Measurements from ENCODE around the gene UBXN11.

UBXN11 gene

GRCh38 chr1:26338670-26339069 lies 32.2 kb upstream of the UBXN11 start:
- H3K27me3 ChIP-seq (ENCODE audit: insufficient read depth, low read length, poor library complexity) = peaks cover 37% of the 10 kb centered on the region
- no peak for DNase-seq
- H3K9ac ChIP-seq (ENCODE audit: low read depth, low read length) = no peak overlapping the region
- no peak overlapping the region for H3K27ac ChIP-seq (ENCODE audit: low read length)
- H3K9me3 ChIP-seq (ENCODE audit: insufficient read depth, low read length, severe bottlenecking) = no peaks in the 10 kb centered on the region
- H3K4me2 ChIP-seq (ENCODE audit: insufficient read depth, low read length) = no peak overlapping the region
- no peaks in the 10 kb centered on the region for H3K36me3 ChIP-seq (ENCODE audit: insufficient read depth, low read length)
- no peak overlapping the region for H2AFZ ChIP-seq (ENCODE audit: low read depth, low read length)
- H4K20me1 ChIP-seq (ENCODE audit: insufficient read depth, low read length) = no peaks in the 10 kb centered on the region
- no peaks in the 10 kb centered on the region for H3K79me2 ChIP-seq (ENCODE audit: insufficient read depth, low read length)
- no peak for ATAC-seq (ENCODE audit: insufficient read depth, low read depth)
- H3K4me1 ChIP-seq (ENCODE audit: insufficient read depth, low read length) = peaks cover 3% of the 10 kb centered on the region; the same call in 1 of the 2 replicates
- H3K4me3 ChIP-seq (ENCODE audit: low read depth in 1 of 2, low read length in 2 of 2) = no peak overlapping the region
- TF ChIP-seq CTCF (IDR thresholded peaks at IDR 0.05; ENCODE audit: borderline replicate concordance, extremely low read depth, low read length, poor library complexity, severe bottlenecking) (no peak), EZH2 (IDR thresholded peaks at IDR 0.05; ENCODE audit: borderline replicate concordance, low read depth, low read length, severe bottlenecking) (no peak)

GRCh38 chr1:26337625-26338024 lies 31.2 kb upstream of the UBXN11 start:
- TF ChIP-seq EZH2 (IDR thresholded peaks at IDR 0.05; ENCODE audit: borderline replicate concordance, low read depth, low read length, severe bottlenecking) (no peak), CTCF (IDR thresholded peaks at IDR 0.05; ENCODE audit: borderline replicate concordance, extremely low read depth, low read length, poor library complexity, severe bottlenecking) (no peak)
- H3K27me3 ChIP-seq (ENCODE audit: insufficient read depth, low read length, poor library complexity) = peaks cover 37% of the 10 kb centered on the region
- ATAC-seq (ENCODE audit: insufficient read depth, low read depth) (no peak), DNase-seq (no peak)
- H2AFZ ChIP-seq (ENCODE audit: low read depth, low read length) = no peak overlapping the region
- H3K79me2 ChIP-seq (ENCODE audit: insufficient read depth, low read length) = no peaks in the 10 kb centered on the region
- no peak overlapping the region for H3K4me2 ChIP-seq (ENCODE audit: insufficient read depth, low read length)
- H3K36me3 ChIP-seq (ENCODE audit: insufficient read depth, low read length) = no peaks in the 10 kb centered on the region
- no peak overlapping the region for H3K9ac ChIP-seq (ENCODE audit: low read depth, low read length)
- no peak overlapping the region for H3K27ac ChIP-seq (ENCODE audit: low read length)
- peaks cover 3% of the 10 kb centered on the region; the same call in 1 of the 2 replicates for H3K4me1 ChIP-seq (ENCODE audit: insufficient read depth, low read length)
- no peaks in the 10 kb centered on the region for H4K20me1 ChIP-seq (ENCODE audit: insufficient read depth, low read length)
- H3K4me3 ChIP-seq (ENCODE audit: low read depth in 1 of 2, low read length in 2 of 2) = no peak overlapping the region
- no peaks in the 10 kb centered on the region for H3K9me3 ChIP-seq (ENCODE audit: insufficient read depth, low read length, severe bottlenecking)

- no peak overlapping the region for H3K9ac ChIP-seq (ENCODE audit: low read depth, low read length)
- no peak for TF ChIP-seq EZH2 (IDR thresholded peaks at IDR 0.05; ENCODE audit: borderline replicate concordance, low read depth, low read length, severe bottlenecking)
- no peak for TF ChIP-seq CTCF (IDR thresholded peaks at IDR 0.05; ENCODE audit: borderline replicate concordance, extremely low read depth, low read length, poor library complexity, severe bottlenecking)
- H3K36me3 ChIP-seq (ENCODE audit: insufficient read depth, low read length) = no peaks in the 10 kb centered on the region
- no peak overlapping the region for H3K27ac ChIP-seq (ENCODE audit: low read length)
- no peak overlapping the region for H3K4me2 ChIP-seq (ENCODE audit: insufficient read depth, low read length)
- peaks cover 37% of the 10 kb centered on the region for H3K27me3 ChIP-seq (ENCODE audit: insufficient read depth, low read length, poor library complexity)
- no peak overlapping the region for H2AFZ ChIP-seq (ENCODE audit: low read depth, low read length)
- no peaks in the 10 kb centered on the region for H3K9me3 ChIP-seq (ENCODE audit: insufficient read depth, low read length, severe bottlenecking)
- no peaks in the 10 kb centered on the region for H4K20me1 ChIP-seq (ENCODE audit: insufficient read depth, low read length)
- H3K79me2 ChIP-seq (ENCODE audit: insufficient read depth, low read length) = no peaks in the 10 kb centered on the region
- DNase-seq (no peak), ATAC-seq (ENCODE audit: insufficient read depth, low read depth) (no peak)
- peaks cover 3% of the 10 kb centered on the region; the same call in 1 of the 2 replicates for H3K4me1 ChIP-seq (ENCODE audit: insufficient read depth, low read length)
- no peak overlapping the region for H3K4me3 ChIP-seq (ENCODE audit: low read depth in 1 of 2, low read length in 2 of 2)
Observed at GRCh38 chr1:26337206-26337535, 30.7 kb upstream of the UBXN11 start.

Data from DND-41 (cell line).